Measurements from ENCODE around the gene SAMD13.

Gene SAMD13

GRCh38 chr1:84301004-84301784, at the start of gene SAMD13:
TSS of gene SAMD13 (plus strand) at chr1:84301708. CDS start at chr1:84303235, 1,527 bp downstream.
- FAIRE-seq, result peak; percentile 99

GRCh38 chr1:84253036-84253435, 48.5 kb upstream of the SAMD13 start:
- FAIRE-seq, result no peak

- no peak for FAIRE-seq
Measured at GRCh38 chr1:84253891-84254290, 47.6 kb upstream of the SAMD13 start.

- FAIRE-seq, result no peak
Measured at GRCh38 chr1:84254703-84255238, 46.7 kb upstream of the SAMD13 start.

GRCh38 chr1:84255582-84255981, 45.9 kb upstream of the SAMD13 start:
- FAIRE-seq, result no peak

- no peak for FAIRE-seq
Measured at GRCh38 chr1:84257617-84258016, 43.9 kb upstream of the SAMD13 start.

GRCh38 chr1:84259376-84259775, 42.1 kb upstream of the SAMD13 start:
- FAIRE-seq, result no peak

GRCh38 chr1:84259989-84260388, 41.5 kb upstream of the SAMD13 start:
- no peak for FAIRE-seq

GRCh38 chr1:84260852-84261518, 40.5 kb upstream of the SAMD13 start:
- FAIRE-seq, result no peak

- FAIRE-seq, result no peak
Measured at GRCh38 chr1:84264961-84265360, 36.5 kb upstream of the SAMD13 start.

GRCh38 chr1:84265867-84266266, 35.6 kb upstream of the SAMD13 start:
- FAIRE-seq, result no peak

GRCh38 chr1:84266748-84267147, 34.8 kb upstream of the SAMD13 start:
- no peak for FAIRE-seq

- FAIRE-seq, result no peak
Measured at GRCh38 chr1:84267476-84267875, 34.0 kb upstream of the SAMD13 start.

GRCh38 chr1:84268346-84268745, 33.2 kb upstream of the SAMD13 start:
- no peak for FAIRE-seq

- FAIRE-seq, result no peak
Measured at GRCh38 chr1:84269306-84269705, 32.2 kb upstream of the SAMD13 start.

GRCh38 chr1:84271441-84272151, 29.9 kb upstream of the SAMD13 start:
- no peak for FAIRE-seq

- no peak for FAIRE-seq
Measured at GRCh38 chr1:84272401-84272800, 29.1 kb upstream of the SAMD13 start.

- peak; percentile 3 for FAIRE-seq
Measured at GRCh38 chr1:84277343-84278059, 24.0 kb upstream of the SAMD13 start.

- no peak for FAIRE-seq
Measured at GRCh38 chr1:84278905-84279304, 22.6 kb upstream of the SAMD13 start.

- no peak for FAIRE-seq
Measured at GRCh38 chr1:84280912-84281311, 20.6 kb upstream of the SAMD13 start.

GRCh38 chr1:84282780-84283333, 18.7 kb upstream of the SAMD13 start:
- no peak for FAIRE-seq

GRCh38 chr1:84283381-84283780, 18.1 kb upstream of the SAMD13 start:
- no peak for FAIRE-seq

- FAIRE-seq, result no peak
Measured at GRCh38 chr1:84286071-84286470, 15.4 kb upstream of the SAMD13 start.

Measured in A204.1 (cell line).